ENCODE measurements around the gene NUSAP1. TPM values are rescaled to one million over a fixed set of nuclear protein-coding genes. Genes with fewer than 3 reads are reported as not detected.

The NUSAP1 gene
- total and polyA plus RNA-seq, 2 of the 4 experiments (the other 2 are of a cell fraction), result 59.2 to 123 TPM

DNA sequence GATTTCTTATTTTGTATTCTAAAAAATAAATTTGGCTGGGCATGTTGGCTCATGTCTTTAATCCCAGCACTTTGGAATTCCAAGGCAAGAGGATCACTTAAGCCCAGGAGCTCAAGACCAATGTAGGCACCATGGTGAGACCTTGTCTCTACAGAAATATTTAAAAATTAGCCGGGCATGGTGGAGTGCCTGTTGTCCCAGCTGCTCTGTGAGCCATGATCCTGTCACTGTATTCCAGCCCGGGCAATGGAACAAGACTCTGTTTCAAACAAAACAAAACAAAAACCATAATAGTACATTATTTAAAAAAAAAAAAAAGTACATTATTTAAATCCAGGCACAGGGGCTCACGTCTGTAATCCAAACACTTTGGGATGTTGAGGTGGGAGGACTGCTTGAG, 78.8 kb downstream of the NUSAP1 start:
- Histone ChIP-seq H4K8ac (ENCODE audit: low read depth in 2 of 2, low read length in 2 of 2) (no peak overlapping the region), H2AK5ac (ENCODE audit: low read depth, low read length) (no peak overlapping the region), H3K27me3 (ENCODE audit: control insufficient read depth, insufficient read depth, low read length) (no peaks in the 10 kb centered on the region), H3K4ac (ENCODE audit: low read depth, low read length) (no peak overlapping the region), H2BK20ac (ENCODE audit: low read depth, low read length) (no peak overlapping the region), H3K56ac (ENCODE audit: extremely low read depth, insufficient read depth, low read length) (no peak overlapping the region), H3K18ac (ENCODE audit: low read depth, low read length) (no peak overlapping the region), H3K14ac (replicated peaks; ENCODE audit: low read depth, low read length) (no peak overlapping the region), H3K9ac (ENCODE audit: low read depth, low read length) (no peak overlapping the region), H2BK15ac (ENCODE audit: low read depth, low read length) (no peak overlapping the region), H3K9me1 (ENCODE audit: insufficient read depth, low read length) (peaks cover 6% of the 10 kb centered on the region; the same call in 1 of the 2 replicates), H3K36me3 (ENCODE audit: control insufficient read depth, insufficient read depth, low read length) (no peaks in the 10 kb centered on the region), H4K5ac (ENCODE audit: low read depth, low read length) (no peak overlapping the region), H2AFZ (replicated peaks; ENCODE audit: low read length, poor library complexity) (no peak overlapping the region), H3K9me3 (ENCODE audit: control insufficient read depth, insufficient read depth, low read length) (no peaks in the 10 kb centered on the region), H4K20me1 (ENCODE audit: insufficient read depth, low read length) (no peaks in the 10 kb centered on the region), H3K4me3 (ENCODE audit: insufficient read depth, low read depth, low read length) (no peak overlapping the region), H2BK120ac (ENCODE audit: low read depth, low read length) (no peak overlapping the region), H4K91ac (ENCODE audit: insufficient read depth, low read depth, low read length) (no peak overlapping the region), H3K23ac (ENCODE audit: low read depth, low read length) (no peak overlapping the region), H3K79me1 (ENCODE audit: low read depth in 1 of 2, low read length in 2 of 2) (peaks cover 13% of the 10 kb centered on the region in 2 experiments), H3K4me1 (ENCODE audit: control insufficient read depth, insufficient read depth, low read length) (0 out of 2 replicates have a peak, but pooled peaks cover 2% of the 10 kb centered on the region), H3K27ac (ENCODE audit: insufficient read depth, low read length) (no peak overlapping the region), H3K4me2 (ENCODE audit: low read depth, low read length) (no peak overlapping the region), H2AK9ac (replicated peaks; ENCODE audit: low read depth, low read length, poor library complexity) (no peak overlapping the region), H2BK5ac (ENCODE audit: low read depth, low read length, poor library complexity, severe bottlenecking) (no peak overlapping the region)
- in situ Hi-C loops (cut with MboI; ENCODE audit: low sequenced_read_pairs) (no loop called here), dilution Hi-C loops (cut with HindIII; ENCODE audit: low sequenced_read_pairs, unreplicated experiment) (no loop called here), intact Hi-C loops (cut with micrococcal nuclease) (loop anchor here (10.0 kb wide), 1 partner anchor 177 kb away; the partner anchor contains the start of genes CHP1 and EXD1)
- no TSS peak for BruUV-seq (replicated peaks)
- ATAC-seq (ENCODE audit: low read depth) (no peak), DNase-seq (no peak)
- no CpG with 5 or more reads among the region's 3 CpGs for WGBS, 2 experiments (ENCODE audit: extremely low coverage in 2 of 2, insufficient read length in 1 of 2)
- POLR2A ChIA-PET (ENCODE audit: unreplicated experiment), result no interaction called here
- CTCF ChIA-PET, result no interaction called here
- TF ChIP-seq RFX5 (IDR thresholded peaks at IDR 0.05; ENCODE audit: low read depth, low read length) (no peak), MAFK (IDR thresholded peaks at IDR 0.05; ENCODE audit: low read depth, low read length) (no peak), RCOR1 (IDR thresholded peaks at IDR 0.05; ENCODE audit: insufficient replicate concordance, low read length) (no peak), CHD1 (IDR thresholded peaks at IDR 0.05; ENCODE audit: low read depth, low read length) (no peak), POLR2A (IDR thresholded peaks at IDR 0.05; ENCODE audit: low read depth, low read length) (no peak), MAZ (IDR thresholded peaks at IDR 0.05; ENCODE audit: borderline replicate concordance, low read depth, low read length) (no peak), FOS (IDR thresholded peaks at IDR 0.05; ENCODE audit: low read depth, low read length) (no peak), BHLHE40 (IDR thresholded peaks at IDR 0.05; ENCODE audit: low read depth, low read length) (no peak), NFE2L2 (IDR thresholded peaks at IDR 0.05; ENCODE audit: low read depth, low read length) (no peak), SMC3 (IDR thresholded peaks at IDR 0.05; ENCODE audit: low read depth, low read length) (no peak), RAD21 (IDR thresholded peaks at IDR 0.05; ENCODE audit: low read length) (no peak), MXI1 (IDR thresholded peaks at IDR 0.05; ENCODE audit: borderline replicate concordance, low read depth, low read length) (no peak), CEBPB (IDR thresholded peaks at IDR 0.05; ENCODE audit: low read depth, low read length) (no peak)
- TF ChIP-seq, protein P1, sequence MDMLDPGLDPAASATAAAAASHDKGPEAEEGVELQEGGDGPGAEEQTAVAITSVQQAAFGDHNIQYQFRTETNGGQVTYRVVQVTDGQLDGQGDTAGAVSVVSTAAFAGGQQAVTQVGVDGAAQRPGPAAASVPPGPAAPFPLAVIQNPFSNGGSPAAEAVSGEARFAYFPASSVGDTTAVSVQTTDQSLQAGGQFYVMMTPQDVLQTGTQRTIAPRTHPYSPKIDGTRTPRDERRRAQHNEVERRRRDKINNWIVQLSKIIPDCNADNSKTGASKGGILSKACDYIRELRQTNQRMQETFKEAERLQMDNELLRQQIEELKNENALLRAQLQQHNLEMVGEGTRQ (IDR thresholded peaks at IDR 0.05; ENCODE audit: low read depth, low read length), result no peak
- TF ChIP-seq, protein P2, sequence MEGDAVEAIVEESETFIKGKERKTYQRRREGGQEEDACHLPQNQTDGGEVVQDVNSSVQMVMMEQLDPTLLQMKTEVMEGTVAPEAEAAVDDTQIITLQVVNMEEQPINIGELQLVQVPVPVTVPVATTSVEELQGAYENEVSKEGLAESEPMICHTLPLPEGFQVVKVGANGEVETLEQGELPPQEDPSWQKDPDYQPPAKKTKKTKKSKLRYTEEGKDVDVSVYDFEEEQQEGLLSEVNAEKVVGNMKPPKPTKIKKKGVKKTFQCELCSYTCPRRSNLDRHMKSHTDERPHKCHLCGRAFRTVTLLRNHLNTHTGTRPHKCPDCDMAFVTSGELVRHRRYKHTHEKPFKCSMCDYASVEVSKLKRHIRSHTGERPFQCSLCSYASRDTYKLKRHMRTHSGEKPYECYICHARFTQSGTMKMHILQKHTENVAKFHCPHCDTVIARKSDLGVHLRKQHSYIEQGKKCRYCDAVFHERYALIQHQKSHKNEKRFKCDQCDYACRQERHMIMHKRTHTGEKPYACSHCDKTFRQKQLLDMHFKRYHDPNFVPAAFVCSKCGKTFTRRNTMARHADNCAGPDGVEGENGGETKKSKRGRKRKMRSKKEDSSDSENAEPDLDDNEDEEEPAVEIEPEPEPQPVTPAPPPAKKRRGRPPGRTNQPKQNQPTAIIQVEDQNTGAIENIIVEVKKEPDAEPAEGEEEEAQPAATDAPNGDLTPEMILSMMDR (conservative IDR thresholded peaks at IDR 0.05; ENCODE audit: low read depth, low read length), result no peak
- TF ChIP-seq, protein P3, sequence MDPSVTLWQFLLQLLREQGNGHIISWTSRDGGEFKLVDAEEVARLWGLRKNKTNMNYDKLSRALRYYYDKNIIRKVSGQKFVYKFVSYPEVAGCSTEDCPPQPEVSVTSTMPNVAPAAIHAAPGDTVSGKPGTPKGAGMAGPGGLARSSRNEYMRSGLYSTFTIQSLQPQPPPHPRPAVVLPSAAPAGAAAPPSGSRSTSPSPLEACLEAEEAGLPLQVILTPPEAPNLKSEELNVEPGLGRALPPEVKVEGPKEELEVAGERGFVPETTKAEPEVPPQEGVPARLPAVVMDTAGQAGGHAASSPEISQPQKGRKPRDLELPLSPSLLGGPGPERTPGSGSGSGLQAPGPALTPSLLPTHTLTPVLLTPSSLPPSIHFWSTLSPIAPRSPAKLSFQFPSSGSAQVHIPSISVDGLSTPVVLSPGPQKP (IDR thresholded peaks at IDR 0.05; ENCODE audit: borderline replicate concordance, low read depth, low read length), result no peak
